T47D (cell line): ENCODE data around the gene PFDN1.
A peak's percentile ranks its signal among the peaks of the same experiment; 100 is the strongest.

ENCODE experiments used
- DNase-seq, 2 experiments: peaks; one replicate each; pipeline versions ENCODE4 v3.0.0 to v3.0.0-alpha.2; 2011 to 2012; ENCODE audit warnings: low read depth in 1 of 2, low spot score in 1 of 2
- JUND ChIP-seq: IDR thresholded peaks from 2 replicates; pipeline ENCODE4 v1.6.1; 2012; ENCODE audit warnings: low read depth
- in situ Hi-C: cut with HindIII; loops from 2 replicates; pipeline ENCODE4 v1.10.0; 2016; ENCODE audit warnings: low sequenced_read_pairs, low pct_unique_long_range_greater_than_20kb

The PFDN1 gene

DNA sequence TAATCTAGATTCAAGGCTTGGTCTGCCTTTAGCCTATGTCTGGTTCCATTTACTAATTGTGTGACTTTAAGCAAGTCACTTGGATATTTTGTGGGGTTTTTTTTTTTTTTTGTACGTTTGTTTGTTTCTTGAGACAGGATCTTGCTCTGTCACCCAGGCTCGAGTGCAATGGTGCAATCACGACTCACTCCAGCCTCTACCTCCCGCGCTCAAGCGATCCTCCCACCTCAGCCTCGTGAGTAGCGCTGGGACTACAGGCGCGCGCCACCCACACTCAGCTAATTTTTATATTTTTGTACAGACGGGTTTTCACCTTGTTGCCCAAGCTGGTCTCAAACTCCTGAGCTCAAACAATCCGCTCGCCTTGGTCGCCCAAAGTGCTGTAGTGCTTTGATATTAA is 1.1 kb upstream of the PFDN1 start:
- no peak for TF ChIP-seq JUND
- in situ Hi-C loops: no loop called here

DNA sequence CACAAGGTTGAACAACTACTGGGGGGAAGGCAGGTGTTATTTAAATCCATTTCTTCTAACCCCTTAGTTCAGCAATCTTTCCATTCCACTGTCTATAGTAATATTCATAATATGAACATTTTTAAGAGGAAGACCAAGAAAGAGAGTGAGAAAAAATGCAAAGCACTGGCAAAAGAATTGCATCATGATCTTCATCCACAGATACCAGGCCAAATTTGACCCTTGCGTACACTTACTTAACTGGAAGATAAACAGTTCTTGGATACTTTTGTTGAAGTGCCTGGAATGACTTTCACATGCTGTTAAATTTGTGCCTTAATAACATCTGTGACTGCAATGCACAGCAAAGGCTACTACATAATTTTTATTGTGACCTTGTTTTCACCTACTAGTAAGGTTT is 1.8 kb downstream of the PFDN1 start:
- DNase-seq: no peak
- TF ChIP-seq JUND: no peak
- in situ Hi-C loops: no loop called here

More for the DNA sequence above, 1.1 kb upstream of the PFDN1 start:
- DNase-seq: no peak

DNA sequence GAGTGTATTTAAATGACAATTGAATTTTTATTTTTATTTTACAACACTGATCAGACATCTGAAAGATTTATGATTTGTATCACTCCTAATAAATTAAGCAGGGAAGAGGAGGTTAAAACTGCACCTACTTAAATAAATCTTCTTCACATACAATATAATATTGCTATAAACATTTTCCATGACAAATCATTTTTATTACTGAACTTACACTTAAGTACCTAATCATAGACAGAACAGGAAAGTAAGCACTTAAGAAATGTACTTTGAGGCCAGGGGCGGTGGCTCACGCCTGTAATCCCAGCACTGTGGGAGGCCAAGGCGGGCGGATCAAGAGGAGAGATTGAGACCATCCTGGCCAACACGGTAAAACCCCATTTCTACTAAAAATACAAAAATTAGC is 3.8 kb downstream of the PFDN1 start:
- TF ChIP-seq JUND: no peak
- DNase-seq: no peak
- in situ Hi-C loops: no loop called here

DNA sequence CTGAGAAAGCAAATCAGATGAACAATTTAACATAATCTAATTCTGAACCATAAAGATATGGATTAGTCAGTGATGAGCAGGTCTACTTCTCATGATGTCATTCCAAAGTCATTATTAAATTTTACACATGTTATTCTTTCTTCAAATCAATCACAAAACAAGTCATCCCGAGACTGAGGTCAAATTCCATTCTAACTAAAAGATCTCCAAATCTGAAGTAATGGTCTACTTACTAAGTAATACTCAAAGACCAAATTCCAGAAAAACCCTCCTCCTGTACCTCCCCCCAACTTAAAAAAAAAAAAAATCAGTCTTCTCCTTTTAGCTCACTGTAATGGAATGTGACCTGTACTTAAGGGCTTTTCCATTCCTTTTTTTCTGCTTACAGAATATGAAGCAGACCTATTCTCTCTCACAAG is 4.7 kb downstream of the PFDN1 start:
- TF ChIP-seq JUND: no peak
- in situ Hi-C loops: no loop called here
- DNase-seq: no peak

DNA sequence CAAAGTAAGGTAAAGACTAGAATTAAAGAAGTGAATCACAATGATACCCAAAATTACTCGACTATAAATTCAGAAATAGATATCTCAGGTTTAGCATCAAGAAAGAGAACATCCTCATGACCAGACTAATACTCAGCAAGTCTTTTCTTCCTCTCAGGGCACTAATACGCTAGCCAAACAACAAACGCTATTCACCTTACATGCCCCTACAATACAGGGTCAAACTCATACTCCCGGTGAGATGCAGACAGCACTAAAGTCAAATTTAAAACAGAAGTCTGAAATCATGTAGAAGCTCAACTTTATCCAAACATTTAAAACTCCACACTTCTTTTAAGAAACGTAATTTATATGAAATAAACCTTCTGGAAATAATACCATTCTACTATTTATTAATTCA is 5.6 kb downstream of the PFDN1 start:
- no peak for TF ChIP-seq JUND
- no peak for DNase-seq
- in situ Hi-C loops: no loop called here

DNA sequence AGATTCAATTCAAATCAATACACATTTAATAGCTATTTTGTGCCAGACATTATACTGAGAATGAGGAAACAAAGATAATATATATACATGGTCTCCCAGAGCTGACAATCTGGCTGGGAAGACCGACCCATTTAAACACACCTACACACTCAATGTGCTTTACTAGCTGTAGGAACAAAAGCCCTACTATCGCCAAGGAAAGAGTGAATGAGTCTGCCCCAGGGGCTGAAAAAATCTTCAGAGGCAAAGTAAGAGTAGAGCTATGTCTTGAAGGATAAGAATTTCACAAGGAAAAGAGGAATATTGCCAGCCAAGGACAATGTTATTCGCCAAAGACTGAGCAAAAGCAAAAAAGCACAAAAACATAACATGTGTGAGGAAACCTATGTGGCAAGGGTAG is 6.6 kb downstream of the PFDN1 start:
- TF ChIP-seq JUND: no peak
- DNase-seq: no peak
- in situ Hi-C loops: no loop called here

DNA sequence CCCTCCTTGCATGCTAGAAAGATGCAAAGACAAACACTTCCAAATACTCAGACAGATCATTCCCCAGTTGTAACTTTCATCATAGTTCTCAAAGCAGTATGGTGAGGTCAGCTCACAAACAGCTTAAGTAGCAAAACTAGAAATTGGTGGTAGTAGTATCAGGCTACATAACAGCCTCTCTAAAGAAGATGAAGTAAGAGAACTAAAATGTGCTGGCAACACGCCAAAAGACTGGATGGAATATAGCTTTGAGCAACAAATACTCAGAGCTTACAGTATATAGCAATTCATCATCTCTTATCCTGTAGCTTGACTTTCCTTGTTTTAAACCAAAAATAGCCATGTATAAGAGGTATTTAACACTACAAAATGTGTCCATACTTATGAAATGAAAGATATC is 7.5 kb downstream of the PFDN1 start:
- in situ Hi-C loops: no loop called here
- peak in 1 of 2 experiments; percentile 79 for DNase-seq
- TF ChIP-seq JUND: no peak

DNA sequence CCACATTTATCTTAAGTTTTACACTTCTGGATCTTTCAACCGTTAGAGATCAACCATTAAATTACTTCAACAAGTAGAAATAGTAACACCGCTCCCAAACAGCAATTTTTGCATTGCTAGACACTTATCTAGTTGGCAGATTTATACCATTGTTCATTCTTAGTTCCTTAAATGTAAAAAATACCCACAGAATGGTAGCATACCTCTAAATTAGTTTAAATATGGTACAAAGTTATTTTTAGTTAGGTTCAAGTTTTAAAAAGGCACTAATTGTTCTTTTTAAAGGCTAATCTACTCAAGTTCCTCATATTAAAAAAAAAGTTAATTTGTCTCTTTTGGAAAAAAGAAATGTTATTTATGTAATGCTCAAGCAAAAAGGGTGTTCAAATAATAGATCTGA is 8.1 kb downstream of the PFDN1 start:
- DNase-seq: no peak
- in situ Hi-C loops: no loop called here
- TF ChIP-seq JUND: no peak

DNA sequence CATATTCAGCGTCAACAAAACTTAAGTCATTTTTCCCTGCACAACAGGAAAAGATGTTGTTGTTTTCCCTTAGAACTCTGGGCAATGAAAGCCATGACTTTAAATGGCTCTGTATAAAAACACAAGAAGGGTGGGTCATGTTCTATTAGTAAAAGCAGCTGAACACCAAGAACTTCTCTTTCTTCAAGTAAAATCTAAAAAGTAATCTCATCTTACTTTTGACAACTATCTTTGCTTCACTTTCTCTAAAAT is 9.1 kb downstream of the PFDN1 start:
- in situ Hi-C loops: no loop called here
- no peak for DNase-seq
- TF ChIP-seq JUND: no peak

DNA sequence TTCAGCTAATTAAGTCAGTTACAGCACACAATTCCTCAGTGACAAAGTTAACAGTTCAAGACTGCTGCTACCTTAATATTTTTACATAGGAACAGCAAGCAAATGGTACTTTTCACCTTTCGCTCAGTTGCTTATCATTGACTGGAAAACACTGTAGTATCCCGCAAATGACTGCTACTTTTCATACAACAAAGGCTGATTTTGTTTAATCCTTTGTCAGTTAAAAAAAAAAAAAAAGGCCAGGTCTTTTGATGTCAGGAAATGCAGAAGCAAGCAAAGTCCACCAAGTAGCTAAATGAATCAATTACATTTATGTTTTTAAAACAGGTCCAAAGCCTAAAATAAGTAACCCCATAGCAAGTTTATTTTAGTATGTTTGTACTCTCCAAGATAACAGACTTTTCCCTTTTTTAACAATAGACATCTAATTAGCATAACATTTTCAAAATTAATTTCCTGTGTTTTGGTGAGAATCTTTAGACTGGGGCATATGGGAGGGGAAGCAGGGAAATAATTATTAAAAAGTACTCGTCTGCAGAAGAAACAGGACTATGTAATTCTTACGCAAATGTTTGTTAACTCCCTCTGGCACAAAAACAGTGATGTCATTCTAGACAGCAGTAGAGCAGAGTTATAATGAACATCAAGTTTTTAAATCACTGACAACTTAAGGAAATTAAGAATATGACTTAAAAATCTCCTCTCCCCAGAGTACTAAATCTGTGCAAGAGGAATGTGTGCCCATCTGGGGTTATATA is 9.6 kb downstream of the PFDN1 start:
- TF ChIP-seq JUND: no peak
- DNase-seq: peak in 1 of 2 experiments; percentile 7
- in situ Hi-C loops: no loop called here

DNA sequence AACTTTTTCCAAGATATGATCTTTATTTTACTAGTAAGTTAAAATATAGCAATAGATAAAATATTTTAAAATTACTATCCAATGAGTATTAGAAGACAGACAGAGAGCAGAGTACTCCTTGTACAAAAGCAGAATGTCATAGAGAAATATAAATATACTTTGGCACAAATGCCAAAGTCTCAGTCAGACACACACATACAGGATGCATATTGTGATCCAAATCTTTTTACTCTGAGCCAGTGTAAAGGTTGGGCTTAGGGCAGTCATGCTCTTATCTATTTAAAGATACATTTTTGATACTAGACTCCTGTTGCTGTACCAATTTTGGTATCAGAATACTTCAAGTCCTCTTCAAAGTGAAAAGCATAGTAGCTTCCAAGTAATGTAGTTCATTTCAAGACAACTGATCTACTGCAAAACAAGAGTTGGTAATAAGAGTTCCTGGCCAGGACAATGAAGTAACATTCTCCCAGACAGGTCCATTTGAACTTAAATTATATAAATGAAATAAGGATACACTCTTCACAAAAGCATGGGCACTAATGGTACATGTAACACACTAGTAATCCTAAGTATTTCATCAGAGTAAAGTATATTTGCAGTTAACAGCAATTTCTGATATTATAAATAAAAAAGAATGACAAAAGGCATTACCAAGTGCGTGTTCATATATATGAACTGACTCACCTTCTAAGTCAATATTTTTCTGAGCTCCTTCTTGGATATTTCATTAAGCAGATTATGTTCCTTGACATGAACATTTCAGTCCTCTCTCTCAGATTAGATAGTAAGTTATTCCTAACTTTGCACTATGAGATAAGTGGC is 10.5 kb downstream of the PFDN1 start:
- no peak for DNase-seq
- in situ Hi-C loops: no loop called here
- TF ChIP-seq JUND: no peak

DNA sequence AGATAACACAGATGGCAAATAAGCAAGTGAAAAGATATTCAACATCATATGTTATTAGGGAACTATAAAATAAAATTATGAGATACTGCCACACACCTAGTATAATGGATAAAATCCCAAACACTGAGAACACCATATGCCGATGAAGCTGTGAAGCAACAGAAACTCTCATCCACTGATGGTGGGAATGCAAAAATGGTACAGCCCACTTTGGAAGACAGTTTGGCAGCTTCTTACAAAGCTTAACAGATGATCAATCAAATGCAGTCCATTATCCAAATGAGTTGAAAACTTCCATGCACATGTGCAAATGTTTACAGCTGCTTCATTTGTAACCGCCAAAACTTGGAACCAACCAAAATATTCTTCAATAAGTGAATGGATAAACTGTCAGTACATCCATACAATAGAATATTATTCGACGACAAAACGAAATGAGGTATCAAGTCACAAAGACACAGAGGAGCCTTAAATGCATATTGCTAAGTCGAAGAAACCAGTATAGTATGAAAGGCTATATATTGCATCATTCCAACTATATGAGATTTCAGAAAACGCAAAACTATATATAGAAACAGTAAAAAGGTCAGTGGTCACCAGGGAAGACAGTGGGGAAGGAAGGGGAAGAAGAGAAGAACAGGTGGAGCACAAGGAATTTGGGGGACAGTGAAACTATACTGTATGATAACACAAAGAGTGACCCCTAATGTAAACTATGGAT is 14.9 kb downstream of the PFDN1 start:
- DNase-seq: no peak
- no peak for TF ChIP-seq JUND
- in situ Hi-C loops: no loop called here

DNA sequence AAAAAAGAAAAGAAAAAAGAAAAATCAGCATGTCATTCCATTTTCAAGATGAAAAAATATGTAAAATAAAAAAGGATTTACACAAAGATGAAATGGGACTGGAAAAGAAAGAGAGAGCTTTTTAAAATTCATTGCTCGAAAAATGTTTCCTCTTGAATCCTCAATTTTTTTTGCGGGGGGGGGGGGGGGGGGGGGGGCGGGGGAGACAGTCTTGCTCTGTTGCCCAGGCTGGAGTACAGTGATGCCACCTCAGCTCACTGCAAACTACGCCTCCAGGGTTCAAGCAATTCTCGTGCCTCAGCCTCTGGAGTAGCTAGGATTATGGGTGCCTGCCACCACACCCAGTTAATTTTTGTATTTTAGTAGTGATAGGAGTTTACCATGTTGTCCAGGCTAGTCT is 16.5 kb downstream of the PFDN1 start:
- no peak for TF ChIP-seq JUND
- in situ Hi-C loops: no loop called here
- no peak for DNase-seq
